ENCODE results near the gene TOP2A. TPM values are rescaled to one million over a fixed set of nuclear protein-coding genes. Genes with fewer than 3 reads are reported as not detected.

The TOP2A gene
- total RNA-seq, 6 experiments from 2014 or later: 0.22 to 7.3 (median 3.0) TPM

- no peak for ATAC-seq
- peak overlapping the region in 1 of 3 donors; percentile 40 for H3K27ac ChIP-seq
- H3K36me3 ChIP-seq: peaks cover 0 to 16% (median 6%) of the 10 kb centered on the region in 4 donors
- peaks cover 9 to 99% (median 52%) of the 10 kb centered on the region in 4 donors for H3K4me1 ChIP-seq
- TF ChIP-seq POLR2A (IDR thresholded peaks at IDR 0.05) (no peak), CTCF (IDR thresholded peaks at IDR 0.05) (no peak)
- H3K27me3 ChIP-seq: no peaks in the 10 kb centered on the region
- H3K9me3 ChIP-seq: no peaks in the 10 kb centered on the region
- 39% methylated on average over 12 of the region's 19 CpGs for WGBS (ENCODE audit: insufficient coverage, low coverage, low lambda C conversion rate, missing lambda C conversion rate)
- no peak overlapping the region for H3K4me3 ChIP-seq
- DNase-seq: peak in 2 of 3 donors; percentile 37 to 64
- intact Hi-C loops (cut with DNase I): loop anchor here in 1 of 2 donors (5.0 kb wide), 1 partner anchor 43 kb away; the partner anchor contains the start of gene RARA
These were observed 67.6 kb downstream of the TOP2A start for GRCh38 chr17:40349895-40350688.

GRCh38 chr17:40349477-40349894, 68.2 kb downstream of the TOP2A start:
- WGBS (ENCODE audit: insufficient coverage, low coverage, low lambda C conversion rate, missing lambda C conversion rate): 0% methylated on average over 1 of the region's 10 CpGs
- TF ChIP-seq CTCF (IDR thresholded peaks at IDR 0.05) (no peak), POLR2A (IDR thresholded peaks at IDR 0.05) (no peak)
- no peaks in the 10 kb centered on the region for H3K27me3 ChIP-seq
- peaks cover 0 to 15% (median 3%) of the 10 kb centered on the region in 4 donors for H3K36me3 ChIP-seq
- intact Hi-C loops (cut with DNase I): no loop called here
- peaks cover 9 to 99% (median 49%) of the 10 kb centered on the region in 4 donors for H3K4me1 ChIP-seq
- H3K27ac ChIP-seq: peak overlapping the region in 1 of 3 donors; percentile 40
- DNase-seq (peak in 1 of 3 donors; percentile 70), ATAC-seq (no peak)
- H3K9me3 ChIP-seq: no peaks in the 10 kb centered on the region
- H3K4me3 ChIP-seq: no peak overlapping the region

GRCh38 chr17:40348562-40349476, 68.9 kb downstream of the TOP2A start:
- Histone ChIP-seq H3K4me1 (peaks cover 8 to 97% (median 45%) of the 10 kb centered on the region in 4 donors), H3K4me3 (no peak overlapping the region), H3K27ac (peak overlapping the region in 1 of 3 donors; percentile 40), H3K27me3 (no peaks in the 10 kb centered on the region), H3K36me3 (peaks cover 0 to 15% (median 3%) of the 10 kb centered on the region in 4 donors), H3K9me3 (no peaks in the 10 kb centered on the region)
- ATAC-seq: peak; percentile 14 to 45 (median 40)
- no peak for TF ChIP-seq CTCF (IDR thresholded peaks at IDR 0.05)
- no peak for TF ChIP-seq POLR2A (IDR thresholded peaks at IDR 0.05)
- WGBS (ENCODE audit: insufficient coverage, low coverage, low lambda C conversion rate, missing lambda C conversion rate): 23% methylated on average over 9 of the region's 17 CpGs
- intact Hi-C loops (cut with DNase I): no loop called here
- peak; percentile 83 to 94 (median 92) for DNase-seq

- WGBS (ENCODE audit: insufficient coverage, low coverage, low lambda C conversion rate, missing lambda C conversion rate): 25% methylated on average over 1 of the region's 5 CpGs
- no peak for DNase-seq
- no peaks in the 10 kb centered on the region for H3K27me3 ChIP-seq
- peak overlapping the region in 1 of 3 donors; percentile 54 for H3K27ac ChIP-seq
- no peak for TF ChIP-seq POLR2A (IDR thresholded peaks at IDR 0.05)
- no peak for TF ChIP-seq CTCF (IDR thresholded peaks at IDR 0.05)
- peaks cover 0 to 15% (median 3%) of the 10 kb centered on the region in 4 donors for H3K36me3 ChIP-seq
- no peak for ATAC-seq
- H3K9me3 ChIP-seq: no peaks in the 10 kb centered on the region
- H3K4me3 ChIP-seq: no peak overlapping the region
- intact Hi-C loops (cut with DNase I): no loop called here
- peaks cover 8 to 94% (median 42%) of the 10 kb centered on the region in 4 donors for H3K4me1 ChIP-seq
These were observed 69.6 kb downstream of the TOP2A start for GRCh38 chr17:40348136-40348504.
